ENCODE data around the gene MTERF2.

The MTERF2 gene

GRCh38 chr12:106954462-106955376, 32.2 kb downstream of the MTERF2 start:
- peak in 1 of 2 donors; percentile 1 for DNase-seq (ENCODE audit: extremely low read depth in 1 of 2, low read depth in 1 of 2)

- DNase-seq (ENCODE audit: extremely low read depth in 1 of 2, low read depth in 1 of 2): no peak
Measured at GRCh38 chr12:106953352-106954250, 33.3 kb downstream of the MTERF2 start.

- no peak for DNase-seq (ENCODE audit: extremely low read depth in 1 of 2, low read depth in 1 of 2)
Measured at GRCh38 chr12:106950591-106950990, 36.4 kb downstream of the MTERF2 start.

GRCh38 chr12:106947461-106947860, 39.5 kb downstream of the MTERF2 start:
- no peak for DNase-seq (ENCODE audit: extremely low read depth in 1 of 2, low read depth in 1 of 2)

GRCh38 chr12:106945261-106945851, 41.6 kb downstream of the MTERF2 start:
- no peak for DNase-seq (ENCODE audit: extremely low read depth in 1 of 2, low read depth in 1 of 2)

- DNase-seq (ENCODE audit: extremely low read depth in 1 of 2, low read depth in 1 of 2): no peak
Measured at GRCh38 chr12:106942775-106943174, 44.2 kb downstream of the MTERF2 start.

- no peak for DNase-seq (ENCODE audit: extremely low read depth in 1 of 2, low read depth in 1 of 2)
Measured at GRCh38 chr12:106941481-106942156, 45.3 kb downstream of the MTERF2 start.

- DNase-seq (ENCODE audit: extremely low read depth in 1 of 2, low read depth in 1 of 2): no peak
Measured at GRCh38 chr12:106934277-106934676, 52.7 kb downstream of the MTERF2 start.

Measured in activated CD8-positive, alpha-beta memory T cell treated with anti-CD3 and anti-CD28 coated beads for 1 hour (primary cell).